Liver (tissue), 9 donors: ENCODE results near the gene UROC1. TPM values are rescaled to one million over a fixed set of nuclear protein-coding genes. Genes with fewer than 3 reads are reported as not detected.

Experiments used
- DNase-seq: peaks from one replicate; pipeline ENCODE4 v3.0.0-alpha.2; 2017; ENCODE audit warnings: low spot score
- H3K27ac ChIP-seq, 2 donors: one replicate each; pipeline ENCODE4 v1.7.0; 2013; ENCODE audit warnings: inconsistent platforms in 2 of 2, low read length in 2 of 2, control low read depth in 1 of 2, low read depth in 1 of 2, mild to moderate bottlenecking in 1 of 2
- H3K27me3 ChIP-seq, 4 donors: one replicate each; pipeline versions ENCODE4 v1.6.1 to v1.7.0; 2013; ENCODE audit warnings: low read length in 3 of 4, inconsistent platforms in 1 of 4, mild to moderate bottlenecking in 1 of 4, moderate library complexity in 1 of 4; ENCODE audit not compliant: control insufficient read depth in 4 of 4, insufficient read depth in 4 of 4
- H3K36me3 ChIP-seq, 4 donors: one replicate each; pipeline versions ENCODE4 v1.6.1 to v1.7.0; 2013; ENCODE audit warnings: low read length in 3 of 4, mild to moderate bottlenecking in 3 of 4, low read depth in 1 of 4, moderate library complexity in 1 of 4; ENCODE audit not compliant: control insufficient read depth in 4 of 4, insufficient read depth in 3 of 4
- H3K4me1 ChIP-seq, 4 donors: one replicate each; pipeline versions ENCODE4 v1.6.1 to v1.7.0; 2013; ENCODE audit warnings: low read length in 3 of 4, mild to moderate bottlenecking in 3 of 4, moderate library complexity in 1 of 4; ENCODE audit not compliant: control insufficient read depth in 4 of 4, insufficient read depth in 4 of 4
- H3K4me3 ChIP-seq, 3 donors: one replicate each; pipeline versions ENCODE4 v1.6.1 to v1.7.0; 2013; ENCODE audit warnings: low read length in 3 of 3, control low read depth in 1 of 3, low read depth in 1 of 3, mild to moderate bottlenecking in 1 of 3
- H3K9ac ChIP-seq, 2 donors: one replicate each; pipeline ENCODE4 v1.7.0; 2013; ENCODE audit warnings: low read length in 2 of 2, mild to moderate bottlenecking in 2 of 2, moderate library complexity in 2 of 2, control low read depth in 1 of 2, low read depth in 1 of 2
- H3K9me3 ChIP-seq, 4 donors: one replicate each; pipeline versions ENCODE4 v1.6.1 to v1.7.0; 2013; ENCODE audit warnings: low read length in 3 of 4; ENCODE audit not compliant: control insufficient read depth in 4 of 4
- EGR1 ChIP-seq, 2 donors: IDR thresholded peaks; 2 replicates each; pipeline ENCODE4 v1.6.1; 2016 to 2018; ENCODE audit warnings: antibody characterized with exemption in 2 of 2, low read depth in 2 of 2
- FOXA1 ChIP-seq: IDR thresholded peaks from 2 replicates; pipeline ENCODE4 v1.6.1; 2016; ENCODE audit warnings: antibody characterized with exemption
- GABPA ChIP-seq, 2 donors: IDR thresholded peaks in 1 of 2; conservative IDR thresholded peaks in 1 of 2; 2 replicates each; pipeline ENCODE4 v1.6.1; 2016; ENCODE audit warnings: antibody characterized with exemption in 2 of 2, mild to moderate bottlenecking in 1 of 2, moderate library complexity in 1 of 2
- HNF4A ChIP-seq, 2 donors: conservative IDR thresholded peaks; 2 replicates each; pipeline ENCODE4 v1.6.1; 2016; ENCODE audit warnings: antibody characterized with exemption in 2 of 2, mild to moderate bottlenecking in 2 of 2
- HNF4G ChIP-seq: IDR thresholded peaks from 2 replicates; pipeline ENCODE4 v1.6.1; 2016; ENCODE audit warnings: antibody characterized with exemption
- JUND ChIP-seq, 2 donors: IDR thresholded peaks; 2 replicates each; pipeline ENCODE4 v1.6.1; 2016; ENCODE audit warnings: antibody characterized with exemption in 2 of 2
- MAX ChIP-seq: IDR thresholded peaks from 2 replicates; pipeline ENCODE4 v1.6.1; 2016; ENCODE audit warnings: antibody characterized with exemption
- NR2F2 ChIP-seq: IDR thresholded peaks from 2 replicates; pipeline ENCODE4 v1.6.1; 2016; ENCODE audit warnings: antibody characterized with exemption
- RAD21 ChIP-seq, 2 donors: IDR thresholded peaks; 2 replicates each; pipeline ENCODE4 v1.6.1; 2016; ENCODE audit warnings: antibody characterized with exemption in 2 of 2, mild to moderate bottlenecking in 2 of 2
- REST ChIP-seq: IDR thresholded peaks from 2 replicates; pipeline ENCODE4 v1.6.1; 2016; ENCODE audit warnings: antibody characterized with exemption, mild to moderate bottlenecking
- RXRA ChIP-seq, 2 donors: IDR thresholded peaks; 2 replicates each; pipeline ENCODE4 v1.6.1; 2017 to 2018; ENCODE audit warnings: antibody characterized with exemption in 2 of 2, mild to moderate bottlenecking in 1 of 2
- SP1 ChIP-seq: IDR thresholded peaks from 2 replicates; pipeline ENCODE4 v1.6.1; 2018; ENCODE audit warnings: antibody characterized with exemption, mild to moderate bottlenecking
- TAF1 ChIP-seq: conservative IDR thresholded peaks from 2 replicates; pipeline ENCODE4 v1.6.1; 2016; ENCODE audit warnings: antibody characterized with exemption, mild to moderate bottlenecking
- YY1 ChIP-seq: IDR thresholded peaks from 2 replicates; pipeline ENCODE4 v1.6.1; 2016; ENCODE audit warnings: antibody characterized with exemption, mild to moderate bottlenecking
- ZBTB33 ChIP-seq: IDR thresholded peaks from 2 replicates; pipeline ENCODE4 v1.6.1; 2016; ENCODE audit warnings: antibody characterized with exemption
- WGBS: extraction: QIAGEN DNeasy Blood & Tissue Kit; methylation state at CpG from one replicate; pipeline ENCODE4 v1.1.7; 2013; 5-methylcytosine and 5-hydroxymethylcytosine counted together
- polyA plus RNA-seq, 2 donors: library from polyadenylated mRNA; stranded (reverse) in 1 of 2; unstranded in 1 of 2; fragments of 200-250 nt in 1 of 2; fragments of >200 nt in 1 of 2; fragmentation: Nextera tagmentation in 1 of 2; extraction: Ambion mirVana in 1 of 2; gene quantifications; one replicate each; pipeline versions ENCODE4 v1.2.1 to v1.2.3, GENCODE V29; 2013 to 2015
- total RNA-seq, 2 donors: library from RNA; depleted of rRNA; stranded (reverse); fragments of >200 nt; gene quantifications; one replicate each; pipeline ENCODE4 v1.2.3, GENCODE V29; 2014
- TF ChIP-seq, protein P1 (sequence below): IDR thresholded peaks from 2 replicates; pipeline ENCODE4 v1.6.1; 2016; ENCODE audit warnings: antibody characterized with exemption
- TF ChIP-seq, protein P2 (sequence below): fragments of 150-350 bp; IDR thresholded peaks from 2 replicates; pipeline ENCODE4 v1.5.1; 2017; ENCODE audit warnings: improper control_type of control experiment, low read depth, low read length; ENCODE audit not compliant: missing input control
- donor health status: healthy.
- donor health status: healthy.
- donor health status: healthy.
- donor health status: healthy.
- donor health status: healthy.

UROC1 gene
- total and polyA plus RNA-seq, 4 donors = 5.9 to 28.4 (median 18.2) TPM

DNA sequence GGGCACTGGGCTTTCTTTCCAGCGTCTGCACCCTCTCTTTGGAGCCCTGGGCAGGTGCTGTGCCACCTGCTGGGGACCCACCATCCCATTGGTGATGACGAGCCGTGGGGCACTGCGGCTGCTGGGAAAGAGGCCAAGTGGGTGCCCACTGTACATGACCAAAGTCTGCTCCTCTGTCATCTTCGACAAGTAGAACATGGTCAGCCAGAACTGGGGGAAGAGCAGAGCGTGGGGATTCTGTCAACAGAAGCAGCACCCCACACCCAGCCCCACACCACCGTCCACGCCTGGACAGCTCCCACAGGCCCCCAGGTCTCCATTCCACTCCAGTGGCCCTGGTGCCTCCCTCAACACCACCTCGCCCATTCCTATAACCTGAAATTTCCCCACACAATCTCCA, 9.7 kb downstream of the UROC1 start:
- DNase-seq = no peak
- no peak overlapping the region for H3K4me3 ChIP-seq
- TF ChIP-seq HNF4A (conservative IDR thresholded peaks at IDR 0.05) = no peak
- TF ChIP-seq TAF1 = no peak
- no peak for TF ChIP-seq REST
- TF ChIP-seq ZBTB33 = no peak
- TF ChIP-seq NR2F2 = no peak
- H3K36me3 ChIP-seq = peaks cover 0 to 36% (median 15%) of the 10 kb centered on the region in 4 donors
- WGBS = 90% methylated on average over 9 of the region's 9 CpGs
- H3K4me1 ChIP-seq = peaks cover under 1 to 13% (median 11%) of the 10 kb centered on the region in 4 donors
- H3K27ac ChIP-seq = no peak overlapping the region
- no peaks in the 10 kb centered on the region for H3K9me3 ChIP-seq
- no peak overlapping the region for H3K9ac ChIP-seq
- no peaks in the 10 kb centered on the region for H3K27me3 ChIP-seq

DNA sequence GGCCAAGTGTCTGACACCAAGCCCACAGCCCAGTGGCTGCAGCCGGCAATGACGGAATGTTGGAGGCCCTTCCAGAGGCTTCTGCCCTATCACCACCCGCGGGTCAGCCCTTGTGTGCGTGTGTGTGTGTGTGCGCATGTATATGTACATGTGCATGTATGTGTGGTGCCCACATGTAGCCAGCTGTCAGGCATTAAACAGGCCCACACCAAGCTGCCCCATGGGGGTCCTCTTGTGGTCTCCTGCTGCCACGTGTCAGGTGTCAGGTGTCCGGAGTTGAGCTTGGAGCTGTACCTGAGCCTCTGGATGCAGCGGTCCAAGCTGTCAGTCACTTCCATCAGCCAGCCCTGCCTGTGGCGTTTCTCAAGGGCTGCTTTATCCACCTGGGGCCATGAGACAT, 13.9 kb downstream of the UROC1 start:
- no peak overlapping the region for H3K27ac ChIP-seq
- H3K36me3 ChIP-seq = peaks cover 0 to 59% (median 33%) of the 10 kb centered on the region in 4 donors
- H3K9ac ChIP-seq = no peak overlapping the region
- no peak for DNase-seq
- peaks cover 0 to 8% (median 0%) of the 10 kb centered on the region in 4 donors for H3K4me1 ChIP-seq
- H3K9me3 ChIP-seq = no peaks in the 10 kb centered on the region
- 94% methylated on average over 10 of the region's 10 CpGs for WGBS
- no peaks in the 10 kb centered on the region for H3K27me3 ChIP-seq
- no peak overlapping the region for H3K4me3 ChIP-seq
- TF ChIP-seq EGR1 (IDR thresholded peaks at IDR 0.05; ENCODE audit: low read depth in 2 of 2) = no peak
- TF ChIP-seq HNF4A (conservative IDR thresholded peaks at IDR 0.05) = no peak
- TF ChIP-seq HNF4G = no peak
- TF ChIP-seq MAX = no peak
- no peak for TF ChIP-seq JUND (IDR thresholded peaks at IDR 0.05)
- TF ChIP-seq NR2F2 = no peak
- TF ChIP-seq SP1 = no peak
- no peak for TF ChIP-seq REST
- no peak for TF ChIP-seq YY1
- no peak for TF ChIP-seq ZBTB33
- TF ChIP-seq RAD21 (IDR thresholded peaks at IDR 0.05) = no peak
- TF ChIP-seq, protein P1, sequence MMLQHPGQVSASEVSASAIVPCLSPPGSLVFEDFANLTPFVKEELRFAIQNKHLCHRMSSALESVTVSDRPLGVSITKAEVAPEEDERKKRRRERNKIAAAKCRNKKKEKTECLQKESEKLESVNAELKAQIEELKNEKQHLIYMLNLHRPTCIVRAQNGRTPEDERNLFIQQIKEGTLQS = no peak
- no peak for TF ChIP-seq TAF1
- no peak for TF ChIP-seq GABPA (IDR thresholded peaks at IDR 0.05 in 1 of 2, conservative IDR thresholded peaks at IDR 0.05 in 1 of 2)
- TF ChIP-seq FOXA1 = no peak
- TF ChIP-seq, protein P2, sequence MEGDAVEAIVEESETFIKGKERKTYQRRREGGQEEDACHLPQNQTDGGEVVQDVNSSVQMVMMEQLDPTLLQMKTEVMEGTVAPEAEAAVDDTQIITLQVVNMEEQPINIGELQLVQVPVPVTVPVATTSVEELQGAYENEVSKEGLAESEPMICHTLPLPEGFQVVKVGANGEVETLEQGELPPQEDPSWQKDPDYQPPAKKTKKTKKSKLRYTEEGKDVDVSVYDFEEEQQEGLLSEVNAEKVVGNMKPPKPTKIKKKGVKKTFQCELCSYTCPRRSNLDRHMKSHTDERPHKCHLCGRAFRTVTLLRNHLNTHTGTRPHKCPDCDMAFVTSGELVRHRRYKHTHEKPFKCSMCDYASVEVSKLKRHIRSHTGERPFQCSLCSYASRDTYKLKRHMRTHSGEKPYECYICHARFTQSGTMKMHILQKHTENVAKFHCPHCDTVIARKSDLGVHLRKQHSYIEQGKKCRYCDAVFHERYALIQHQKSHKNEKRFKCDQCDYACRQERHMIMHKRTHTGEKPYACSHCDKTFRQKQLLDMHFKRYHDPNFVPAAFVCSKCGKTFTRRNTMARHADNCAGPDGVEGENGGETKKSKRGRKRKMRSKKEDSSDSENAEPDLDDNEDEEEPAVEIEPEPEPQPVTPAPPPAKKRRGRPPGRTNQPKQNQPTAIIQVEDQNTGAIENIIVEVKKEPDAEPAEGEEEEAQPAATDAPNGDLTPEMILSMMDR = no peak
- no peak for TF ChIP-seq RXRA (IDR thresholded peaks at IDR 0.05)
